HL-60/S4 treated with retinoic acid at 250 ng/mL for 4 days and 3 days (cell line): ENCODE measurements around the gene VARS1.
"Not testable (repeated sequence)": the region's sequence is repeated elsewhere in the genome, so short reads cannot be mapped to it uniquely, and the experiment has no call there.

Source experiments
- in situ Hi-C: fragments of 300-500 bp; cut with MboI; formaldehyde crosslinking; loops from 2 replicates; pipeline ENCODE4 v1.7.0; 2022; ENCODE audit warnings: low sequenced_read_pairs

VARS1 gene

GRCh38 chr6:31794866-31795615 is 511 bp downstream of the VARS1 start:
- in situ Hi-C loops, result no loop called here

- in situ Hi-C loops, result no loop called here
These were observed 1.2 kb downstream of the VARS1 start for GRCh38 chr6:31794294-31794865.

GRCh38 chr6:31793927-31794245 is 1.7 kb downstream of the VARS1 start:
- in situ Hi-C loops, result not testable (repeated sequence)

GRCh38 chr6:31792761-31793171 is 2.8 kb downstream of the VARS1 start:
- in situ Hi-C loops, result no loop called here

- in situ Hi-C loops, result no loop called here
These were observed 3.5 kb downstream of the VARS1 start for GRCh38 chr6:31792090-31792374.

GRCh38 chr6:31791324-31792089 is 4.0 kb downstream of the VARS1 start:
- in situ Hi-C loops, result no loop called here

GRCh38 chr6:31785475-31785874 is 10.1 kb downstream of the VARS1 start:
- in situ Hi-C loops, result no loop called here

- in situ Hi-C loops, result no loop called here
These were observed 11.2 kb downstream of the VARS1 start for GRCh38 chr6:31784098-31784925.

- in situ Hi-C loops, result no loop called here
These were observed 13.3 kb downstream of the VARS1 start for GRCh38 chr6:31782126-31782855.

- in situ Hi-C loops, result no loop called here
These were observed 14.1 kb downstream of the VARS1 start for GRCh38 chr6:31781244-31782125.

GRCh38 chr6:31780507-31781243 is 14.9 kb downstream of the VARS1 start:
- in situ Hi-C loops, result no loop called here

GRCh38 chr6:31779908-31780307 is 15.6 kb downstream of the VARS1 start:
- in situ Hi-C loops, result no loop called here

- in situ Hi-C loops, result no loop called here
These were observed 16.3 kb downstream of the VARS1 start for GRCh38 chr6:31778999-31779885.

- in situ Hi-C loops, result no loop called here
These were observed 17.4 kb downstream of the VARS1 start for GRCh38 chr6:31778193-31778592.

- in situ Hi-C loops, result no loop called here
These were observed 17.9 kb downstream of the VARS1 start for GRCh38 chr6:31777667-31778050.

- in situ Hi-C loops, result no loop called here
These were observed 18.4 kb downstream of the VARS1 start, which contains the start of gene VWA7 for GRCh38 chr6:31776989-31777666. VWA7 (minus strand) TSS chr6:31777328; CDS start chr6:31776779, 549 bp downstream.

GRCh38 chr6:31776485-31776988 is 19.0 kb downstream of the VARS1 start:
- in situ Hi-C loops, result no loop called here
